K562 (cell line): Measurements from ENCODE around the gene NISCH. TPM values are rescaled to one million over a fixed set of nuclear protein-coding genes. Genes with fewer than 3 reads are reported as not detected.

Source experiments
- ATAC-seq: fragments of 200-7000 bp; cut with Tn5 transposase; 3 replicates; pipeline ENCODE4 v1.9.1; 2020; ENCODE audit warnings: moderate library complexity
- BruUV-seq: library from RNA; stranded (reverse); fragments of 400-500 nt; replicated peaks from 2 replicates; lab custom pipeline; 2021; lab: Mats Ljungman, UMichigan
- CTCF ChIA-PET: fragments of 300-600 bp; formaldehyde crosslinking; extraction: SDS; loops from one replicate; lab custom pipeline; 2021; ENCODE audit warnings: low intra/inter-chr PET ratio; lab: Yijun Ruan, JAX
- POLR2A ChIA-PET: fragments of 300-600, 350-650 bp; sonication (Branson Sonifier 250); formaldehyde crosslinking; extraction: SDS; loops from one replicate; lab custom pipeline; 2021; ENCODE audit warnings: antibody characterized with exemption, inconsistent platforms; lab: Yijun Ruan, JAX
- DNase-seq, 4 experiments: peaks; one replicate each; pipeline versions ENCODE4 v3.0.0 to v3.0.0-alpha.2; 2011 to 2018; ENCODE audit warnings: low spot score in 3 of 4, mixed read lengths in 3 of 4; ENCODE audit errors: extremely low read depth in 1 of 4
- FAIRE-seq: peaks from 2 replicates; lab custom pipeline; 2011; peaks lifted over from hg19 to GRCh38; lab: Jason Lieb, UNC
- H2AFZ ChIP-seq: 2 replicates; pipeline ENCODE4 v1.6.0; 2011; ENCODE audit warnings: low read depth, low read length, control low read depth, inconsistent platforms
- H3K27ac ChIP-seq: fragments of 200-600 bp; 3 replicates; pipeline ENCODE4 v1.8.0; 2011; ENCODE audit warnings: low read depth, mild to moderate bottlenecking, control low read depth, inconsistent platforms, low read length, moderate library complexity, mixed read lengths; ENCODE audit errors: extremely low read depth
- H3K27me3 ChIP-seq, 2 experiments: fragments of 300-600 bp in 1 of 2; 2 replicates in 1 of 2; 3 replicates in 1 of 2; pipeline versions ENCODE4 v1.6.0 to v1.8.0; 2011; ENCODE audit warnings: inconsistent platforms in 2 of 2, low read length in 2 of 2, mild to moderate bottlenecking in 1 of 2, mixed read lengths in 1 of 2, moderate library complexity in 1 of 2; ENCODE audit not compliant: control insufficient read depth in 2 of 2, insufficient read depth in 2 of 2
- H3K36me3 ChIP-seq: fragments of 300-600 bp; 3 replicates; pipeline ENCODE4 v1.8.0; 2011; ENCODE audit warnings: mild to moderate bottlenecking, low read length, inconsistent platforms; ENCODE audit not compliant: control insufficient read depth, insufficient read depth
- H3K4me1 ChIP-seq, 2 experiments: fragments of 200-600 bp in 1 of 2; replicated peaks in 1 of 2; 2 replicates in 1 of 2; 3 replicates in 1 of 2; pipeline versions ENCODE4 v1.5.1 to v1.8.0; 2011; ENCODE audit warnings: inconsistent platforms in 2 of 2, low read length in 2 of 2, mild to moderate bottlenecking in 1 of 2, mixed read lengths in 1 of 2, moderate library complexity in 1 of 2; ENCODE audit not compliant: control insufficient read depth in 2 of 2, insufficient read depth in 2 of 2
- H3K4me2 ChIP-seq: 2 replicates; pipeline ENCODE4 v1.6.1; 2011; ENCODE audit warnings: low read length, control low read depth, inconsistent platforms, mixed read lengths; ENCODE audit not compliant: insufficient read depth
- H3K4me3 ChIP-seq: fragments of 200-600 bp; sonication (generic), shearing (Covaris generic); 2 replicates; pipeline ENCODE4 v1.5.1; 2016; ENCODE audit warnings: control low read depth, inconsistent platforms
- H3K79me2 ChIP-seq: fragments of 200-600 bp; 3 replicates; pipeline ENCODE4 v1.8.0; 2011; ENCODE audit warnings: low read length, inconsistent platforms; ENCODE audit not compliant: control insufficient read depth, insufficient read depth
- H3K9ac ChIP-seq, 2 experiments: 2 replicates each; pipeline versions ENCODE4 v1.6.0 to v1.6.1; 2011; ENCODE audit warnings: low read depth in 2 of 2, low read length in 2 of 2, control low read depth in 1 of 2, inconsistent platforms in 1 of 2, mild to moderate bottlenecking in 1 of 2, mixed read lengths in 1 of 2; ENCODE audit not compliant: insufficient read depth in 1 of 2
- H3K9me1 ChIP-seq: one replicate; pipeline ENCODE4 v1.6.0; 2011; ENCODE audit warnings: inconsistent platforms, mild to moderate bottlenecking, low read length, moderate library complexity; ENCODE audit not compliant: control insufficient read depth, insufficient read depth
- H3K9me3 ChIP-seq: replicated peaks from 2 replicates; pipeline ENCODE4 v1.5.1; 2011; ENCODE audit warnings: low read depth, low read length, inconsistent platforms; ENCODE audit not compliant: control insufficient read depth, insufficient read depth
- H4K20me1 ChIP-seq: replicated peaks from 2 replicates; pipeline ENCODE4 v1.6.1; 2011; ENCODE audit warnings: low read length, inconsistent platforms, mixed read lengths; ENCODE audit not compliant: control insufficient read depth, insufficient read depth
- CBX8 ChIP-seq: fragments of 200-600 bp; sonication (generic); IDR thresholded peaks from 2 replicates; pipeline ENCODE4 v1.6.1; 2012; ENCODE audit warnings: borderline replicate concordance, mixed run types, low read depth, mild to moderate bottlenecking, moderate library complexity, mixed read lengths, low read length, control low read depth, inconsistent platforms; ENCODE audit not compliant: poor library complexity, severe bottlenecking; ENCODE audit errors: extremely low read depth
- CHD7 ChIP-seq: fragments of 200-600 bp; sonication (generic); IDR thresholded peaks from one replicate; pipeline ENCODE4 v1.6.1; 2012; ENCODE audit warnings: mild to moderate bottlenecking, low read depth, low read length, inconsistent platforms
- CREM ChIP-seq: IDR thresholded peaks from 2 replicates; pipeline ENCODE4 v1.6.1; 2014; ENCODE audit warnings: antibody characterized with exemption, low read depth
- RBFOX2 ChIP-seq: fragments of 200-400 bp; formaldehyde crosslinking; IDR thresholded peaks from 2 replicates; pipeline ENCODE4 v1.6.1; 2017; ENCODE audit warnings: low read depth, mild to moderate bottlenecking, low read length, moderate library complexity
- TSC22D4 ChIP-seq: fragments of 450-650 bp; IDR thresholded peaks from 2 replicates; pipeline ENCODE4 v1.6.1; 2016; ENCODE audit warnings: missing genetic modification characterization, missing biosample characterization, control low read depth
- WGBS: fragments of 100-300 bp; shearing (Covaris generic); methylation state at CpG from one replicate; pipeline ENCODE4 v1.1.6; 2016; ENCODE audit warnings: low coverage, mixed read lengths; ENCODE audit not compliant: insufficient coverage; ENCODE audit errors: missing lambda C conversion rate; 5-methylcytosine and 5-hydroxymethylcytosine counted together
- in situ Hi-C: fragments of 300-500 bp; cut with MboI; formaldehyde crosslinking; loops from 4 replicates; pipeline ENCODE4 v1.15.0; 2018; ENCODE audit warnings: inconsistent platforms, mixed read lengths
- intact Hi-C: fragments of 100-400 bp; cut with micrococcal nuclease; formaldehyde crosslinking; loops from 2 replicates; pipeline ENCODE4 v1.14.2; 2022
- polyA plus RNA-seq, 8 experiments: library from polyadenylated mRNA; depleted of rRNA in 4 of 8; stranded (reverse) in 5 of 8; unstranded in 3 of 8; fragments of >200 nt; fragmentation: Nextera tagmentation in 2 of 8; fragmentation: Illumina TruSeq in 1 of 8; extraction: Ambion mirVana in 2 of 8; extraction: Trizol in 1 of 8; gene quantifications; 2 replicates each; pipeline versions ENCODE4 v1.2.1 to v1.2.3, GENCODE V29; 2011 to 2014; ENCODE audit warnings: inconsistent platforms in 1 of 8, missing spikeins in 1 of 8
- total RNA-seq, 7 experiments: library from RNA; depleted of rRNA in 6 of 7; stranded (reverse); fragments of >200 nt in 6 of 7; fragmentation: Illumina TruSeq in 2 of 7; extraction: Trizol in 2 of 7; gene quantifications; 2 replicates each; pipeline versions ENCODE4 v1.2.1 to v1.2.3, GENCODE V29; 2011 to 2021; ENCODE audit warnings: low replicate concordance in 1 of 7

NISCH gene
- total and polyA plus RNA-seq, 9 of the 15 experiments (the other 6 are each of a cell fraction or from before 2014, with no cell fraction given), result 0.44 to 43.5 (median 23.4) TPM

GRCh38 chr3:52524752-52525679 lies 69.6 kb downstream of the NISCH start:
- no peak for TF ChIP-seq CBX8
- TF ChIP-seq CREM, result 0 out of 2 replicates have a peak, but pooled peaks have one; percentile 26
- no peak for TF ChIP-seq CHD7
- peak; percentile 42 for TF ChIP-seq RBFOX2
- TF ChIP-seq TSC22D4 (tag), result no peak
- peaks cover 2% of the 10 kb centered on the region for H3K9me1 ChIP-seq
- H3K36me3 ChIP-seq, result peaks cover 63% of the 10 kb centered on the region; the same call in 2 of the 3 replicates
- intact Hi-C loops, result no loop called here
- no peaks in the 10 kb centered on the region for H3K9me3 ChIP-seq
- 94% methylated on average over 8 of the region's 34 CpGs for WGBS
- no peak overlapping the region for H3K4me3 ChIP-seq
- in situ Hi-C loops, result no loop called here
- H3K9ac ChIP-seq, result no peak overlapping the region; a peak in 1 of 4 replicates
- no peak for FAIRE-seq
- H3K4me2 ChIP-seq, result no peak overlapping the region
- H3K27ac ChIP-seq, result no peak overlapping the region
- H3K27me3 ChIP-seq, result no peaks in the 10 kb centered on the region
- ChIA-PET POLR2A (interaction anchor here (0.5 to 0.8 kb wide), 3 partner anchors 20 to 60 kb away, joined by 3 to 4 read pairs (median 3); no protein-coding TSS in a partner anchor), CTCF (no interaction called here)
- peaks cover 10% of the 10 kb centered on the region for H3K79me2 ChIP-seq
- BruUV-seq, result no TSS peak
- no peaks in the 10 kb centered on the region; the same call in 1 of the 2 replicates for H4K20me1 ChIP-seq
- no peak for ATAC-seq
- H3K4me1 ChIP-seq, result peaks cover 0 to 46% of the 10 kb centered on the region in 2 experiments; a peak in 2 of 5 replicates
- no peak for DNase-seq
- H2AFZ ChIP-seq, result no peak overlapping the region
